Jurkat, Clone E6-1 (cell line): ENCODE data around the gene TRAPPC2L.

ENCODE experiments used
- DNase-seq: peaks from one replicate; pipeline ENCODE4 v3.0.0-alpha.2; 2011; ENCODE audit warnings: low read depth, low spot score
- H3K4me3 ChIP-seq: 2 replicates; pipeline ENCODE4 v1.5.1; 2011; ENCODE audit warnings: mild to moderate bottlenecking, low read length, control low read depth, moderate library complexity

Gene TRAPPC2L

GRCh38 chr16:88854306-88855111 is 2.4 kb upstream of the TRAPPC2L start:
- peak; percentile 41 for DNase-seq
- no peak overlapping the region for H3K4me3 ChIP-seq

- no peak for DNase-seq
- H3K4me3 ChIP-seq: no peak overlapping the region
Observed at GRCh38 chr16:88855176-88855575, 1.8 kb upstream of the TRAPPC2L start.

- no peak overlapping the region for H3K4me3 ChIP-seq
- DNase-seq: no peak
Observed at GRCh38 chr16:88855736-88856121, 1.2 kb upstream of the TRAPPC2L start.

GRCh38 chr16:88856122-88856827 is 652 bp upstream of the TRAPPC2L start:
- no peak for DNase-seq
- H3K4me3 ChIP-seq: peak overlapping the region; percentile 95

DNA sequence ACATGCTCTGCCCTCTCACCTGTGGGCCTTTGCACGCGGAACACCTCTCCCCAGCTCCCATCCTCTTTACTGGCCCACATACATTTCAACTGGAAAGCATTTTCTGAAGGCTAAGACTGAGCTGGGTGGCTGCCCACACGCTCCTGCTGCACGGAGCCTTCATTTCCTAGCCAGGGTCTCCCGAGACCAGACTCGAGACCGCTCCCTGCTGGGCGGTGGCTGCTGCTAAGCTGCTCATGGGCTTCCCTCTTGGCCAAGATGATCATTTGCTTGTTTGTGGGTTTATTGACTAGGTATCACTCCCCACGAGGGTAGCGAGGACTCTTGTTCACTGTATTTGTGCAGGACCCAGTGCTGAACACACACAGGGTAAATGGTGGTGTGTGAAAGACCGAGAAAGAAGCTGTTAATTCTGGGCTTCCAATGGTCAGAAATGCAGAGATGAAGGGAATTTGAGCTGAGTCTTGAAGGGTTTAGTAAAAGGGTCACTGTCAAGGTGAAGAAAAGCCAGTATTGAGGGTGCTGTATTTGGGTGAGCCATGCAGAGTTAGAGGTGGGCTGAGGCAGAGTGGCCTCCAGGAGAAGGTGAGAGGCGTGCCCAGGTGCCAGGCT is 907 bp downstream of the TRAPPC2L start:
- peak; percentile 62 for DNase-seq
- H3K4me3 ChIP-seq: peak overlapping the region; percentile 95

- H3K4me3 ChIP-seq: no peak overlapping the region
- no peak for DNase-seq
Observed at GRCh38 chr16:88859381-88860091, 2.6 kb downstream of the TRAPPC2L start.

DNA sequence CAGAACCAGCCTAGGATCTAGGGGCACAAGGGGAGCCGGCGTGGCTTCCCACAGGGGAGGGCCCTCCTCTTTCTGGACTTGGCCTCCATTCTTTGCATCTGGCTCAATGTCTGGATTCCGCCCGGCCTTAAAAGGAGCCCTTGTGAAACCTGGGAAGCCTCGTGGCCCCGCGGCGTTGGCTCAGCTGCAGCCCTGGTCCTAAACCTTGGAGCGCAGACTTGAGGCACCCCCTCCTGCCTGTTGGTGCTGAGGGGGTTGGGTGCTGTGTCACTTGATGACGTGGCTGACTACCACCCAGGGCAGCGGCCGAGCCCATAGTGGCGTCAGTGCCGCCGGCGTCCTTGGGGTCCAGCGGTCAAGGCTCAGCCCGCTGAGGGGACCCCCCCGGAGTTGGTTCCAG is 4.4 kb downstream of the TRAPPC2L start:
- no peak overlapping the region for H3K4me3 ChIP-seq
- DNase-seq: no peak

- DNase-seq: no peak
- no peak overlapping the region for H3K4me3 ChIP-seq
Observed at GRCh38 chr16:88862968-88863367, 6.0 kb downstream of the TRAPPC2L start.

GRCh38 chr16:88863426-88863825 is 6.5 kb downstream of the TRAPPC2L start:
- no peak overlapping the region for H3K4me3 ChIP-seq
- DNase-seq: no peak

- no peak overlapping the region for H3K4me3 ChIP-seq
- no peak for DNase-seq
Observed at GRCh38 chr16:88864099-88864498, 7.2 kb downstream of the TRAPPC2L start.

- DNase-seq: no peak
- H3K4me3 ChIP-seq: no peak overlapping the region
Observed at GRCh38 chr16:88864521-88864920, 7.6 kb downstream of the TRAPPC2L start.

DNA sequence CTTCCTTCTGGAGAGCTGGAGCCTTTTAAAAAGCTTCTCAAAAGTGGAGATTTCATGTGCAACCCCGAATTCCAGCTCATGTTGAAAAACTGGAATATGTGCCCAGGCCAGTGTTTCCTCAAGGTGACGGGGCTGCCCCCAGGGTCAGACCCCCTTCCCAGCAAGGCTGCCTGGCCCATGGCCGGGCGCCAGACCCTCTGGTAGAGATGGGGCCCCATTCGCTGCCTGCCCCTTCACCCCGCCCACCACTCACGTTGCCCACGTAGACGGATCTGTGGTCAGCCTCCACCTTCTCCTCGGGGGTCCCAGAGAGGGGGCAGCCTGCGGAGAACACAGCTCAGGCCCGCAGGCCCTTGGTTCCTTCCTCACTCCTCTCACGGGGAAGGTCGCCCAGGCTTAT is 8.4 kb downstream of the TRAPPC2L start:
- H3K4me3 ChIP-seq: no peak overlapping the region
- DNase-seq: no peak

DNA sequence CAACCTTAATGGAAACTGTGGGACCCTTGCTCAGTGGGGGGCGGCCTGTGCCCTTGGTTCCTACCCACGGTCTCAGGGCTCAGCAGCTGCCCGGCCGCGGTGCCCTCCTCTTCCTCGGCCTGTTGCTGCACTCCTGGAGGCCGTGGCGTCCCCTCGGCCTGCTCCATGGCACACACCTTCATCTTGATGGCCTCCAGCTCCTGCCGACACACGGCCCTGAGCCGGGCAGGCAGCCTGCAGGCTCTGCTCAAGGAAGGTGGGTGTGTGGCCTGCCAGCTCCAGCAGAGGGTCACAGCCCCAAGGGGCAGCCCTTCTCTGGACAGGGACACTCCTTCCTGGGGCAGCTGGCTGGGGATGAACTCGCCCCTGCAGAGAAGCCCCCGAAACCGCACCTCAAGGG is 8.8 kb downstream of the TRAPPC2L start:
- DNase-seq: no peak
- H3K4me3 ChIP-seq: no peak overlapping the region

DNA sequence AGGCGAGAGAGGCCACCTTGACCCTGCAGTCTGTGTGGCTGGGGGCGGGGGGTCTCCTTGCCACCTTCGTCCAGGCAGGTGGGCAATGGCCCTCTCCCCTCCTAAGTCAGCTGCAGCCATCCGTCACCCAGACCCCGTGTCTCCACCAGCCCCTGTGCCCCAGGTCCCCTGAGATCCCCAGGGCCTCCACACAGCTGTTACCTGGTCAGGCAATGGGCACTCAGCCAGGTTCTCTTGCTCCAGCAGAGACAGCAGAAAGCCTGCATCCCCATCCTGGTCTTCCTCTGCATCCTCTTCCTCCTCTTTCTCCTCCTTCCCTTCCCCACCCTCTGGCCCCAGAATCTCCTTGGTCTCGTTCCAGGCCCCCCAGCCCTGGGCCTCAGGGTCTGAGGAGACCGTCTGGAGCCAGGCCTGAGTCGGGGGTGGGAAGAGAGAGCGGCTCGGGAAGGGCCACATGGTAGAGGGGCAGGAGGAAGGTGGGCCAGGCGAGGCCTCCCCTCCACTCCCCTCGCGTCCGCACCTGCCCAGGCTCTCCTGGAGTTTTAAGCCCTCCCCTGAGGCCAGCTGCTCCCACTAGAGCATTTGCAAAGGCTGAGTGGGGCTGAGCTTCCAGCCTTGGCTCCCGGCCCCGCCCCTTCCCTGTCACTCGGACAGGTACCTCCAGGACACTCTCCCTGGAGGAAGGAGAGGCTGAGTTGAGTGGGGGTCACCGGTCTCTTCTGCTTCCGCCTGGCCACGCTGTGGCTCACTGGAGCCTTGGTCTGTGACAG is 9.4 kb downstream of the TRAPPC2L start, which contains the start of gene PABPN1L:
Gene PABPN1L, minus strand, starts transcription at position 510 of the 770 bp plus-strand sequence. Its CDS starts 54 bp downstream, at position 456.
- H3K4me3 ChIP-seq: no peak within 1 kb of the TSS
- no peak for DNase-seq

DNA sequence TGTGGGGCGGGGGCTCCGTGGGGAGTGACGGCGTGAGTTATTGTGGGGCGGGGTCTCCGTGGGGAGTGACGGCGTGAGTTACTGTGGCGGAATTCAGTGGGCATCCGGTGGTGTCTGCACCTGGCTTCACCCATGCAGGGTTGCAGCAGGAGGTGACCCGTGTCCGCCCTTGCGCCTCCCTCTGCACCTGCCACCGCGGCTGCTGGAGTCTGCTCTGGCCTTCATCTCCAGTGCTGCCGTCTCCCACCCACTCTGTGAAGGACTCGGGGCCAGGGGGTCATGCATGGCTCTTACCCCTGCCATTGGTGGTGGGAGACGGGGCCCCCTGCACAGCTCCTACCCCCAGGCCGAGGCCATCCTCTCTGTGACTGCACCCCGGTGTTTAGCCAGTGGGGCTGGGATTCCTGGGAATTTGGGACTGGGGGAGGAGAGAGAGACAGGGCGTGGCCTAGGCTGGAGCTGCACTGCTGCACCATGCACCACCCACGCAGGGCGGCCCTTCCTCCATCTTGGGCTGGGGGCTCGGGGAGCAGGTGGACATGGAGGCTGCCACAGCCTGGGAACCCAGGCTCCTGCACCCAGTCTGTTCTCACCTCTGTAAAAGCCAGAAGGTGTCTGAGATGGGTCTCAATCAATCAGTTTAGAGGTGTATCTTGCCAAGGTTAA is 10.8 kb downstream of the TRAPPC2L start:
- H3K4me3 ChIP-seq: no peak overlapping the region
- DNase-seq: no peak

GRCh38 chr16:88868974-88869672 is 12.2 kb downstream of the TRAPPC2L start:
- DNase-seq: no peak
- no peak overlapping the region for H3K4me3 ChIP-seq

DNA sequence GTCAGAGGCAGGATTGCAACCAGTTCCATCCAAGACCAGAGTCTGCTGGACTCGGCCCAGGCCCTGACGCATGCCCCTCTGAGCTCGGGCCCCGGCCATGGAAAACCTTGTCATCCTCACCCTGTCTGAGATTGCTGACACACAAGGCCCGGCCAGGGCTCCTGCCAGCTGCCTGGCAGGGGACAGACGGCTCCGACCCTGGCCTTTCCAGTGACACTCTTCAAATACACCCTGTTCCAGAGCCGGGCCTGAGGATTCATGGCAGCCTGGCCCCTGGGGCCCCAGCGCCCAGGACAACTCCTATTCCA is 12.7 kb downstream of the TRAPPC2L start:
- H3K4me3 ChIP-seq: no peak overlapping the region
- no peak for DNase-seq
